GM19372 (cell line): ENCODE measurements around the gene PHC3.

Experiments
- ATAC-seq: cut with Tn5 transposase; IDR thresholded peaks from one replicate; pipeline ENCODE4 v1.9.1; 2021; ENCODE audit warnings: mild to moderate bottlenecking, low read depth, moderate library complexity; ENCODE audit not compliant: unreplicated experiment

PHC3 gene

DNA sequence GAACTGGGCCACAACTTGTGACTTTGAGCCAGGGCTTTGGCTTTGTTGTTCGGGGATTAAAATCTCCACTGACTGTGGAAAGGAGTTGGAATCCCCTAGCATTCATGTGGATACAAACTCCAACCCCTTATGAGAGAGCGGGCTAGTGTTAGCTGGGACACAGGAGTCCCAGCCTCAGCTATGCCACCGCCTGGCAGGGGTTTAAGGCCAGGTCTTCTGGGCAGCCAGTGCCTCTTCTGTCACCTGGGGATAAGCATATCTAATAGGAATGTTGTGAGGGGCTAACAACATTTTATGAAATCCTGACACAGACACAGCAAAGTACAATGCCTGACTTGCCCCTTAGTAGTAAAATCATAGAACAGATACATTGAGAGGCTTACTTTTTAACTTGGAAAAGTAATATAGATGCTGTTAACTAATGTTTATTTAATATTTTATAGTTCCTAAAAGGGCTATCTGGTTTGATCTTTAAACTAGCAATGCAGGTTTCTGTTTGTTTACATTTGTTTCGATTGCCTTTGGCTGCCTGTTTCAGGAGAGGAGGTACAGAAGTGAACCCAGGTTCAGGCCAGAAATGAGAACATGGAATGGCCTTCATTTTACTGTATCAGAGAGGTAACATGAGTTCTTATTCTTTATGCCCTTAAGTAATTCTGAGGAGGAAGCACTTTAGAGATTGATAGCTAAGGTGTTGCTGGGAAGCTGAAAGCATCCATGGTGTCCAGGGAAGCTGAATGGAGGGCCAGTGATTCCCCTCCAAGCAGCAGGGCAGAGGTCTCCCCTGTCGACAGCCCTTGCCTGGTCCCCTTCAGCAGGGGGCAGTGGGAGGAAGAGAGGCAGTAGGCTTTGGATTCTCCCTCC, 135.0 kb downstream of the PHC3 start:
- ATAC-seq = no peak

DNA sequence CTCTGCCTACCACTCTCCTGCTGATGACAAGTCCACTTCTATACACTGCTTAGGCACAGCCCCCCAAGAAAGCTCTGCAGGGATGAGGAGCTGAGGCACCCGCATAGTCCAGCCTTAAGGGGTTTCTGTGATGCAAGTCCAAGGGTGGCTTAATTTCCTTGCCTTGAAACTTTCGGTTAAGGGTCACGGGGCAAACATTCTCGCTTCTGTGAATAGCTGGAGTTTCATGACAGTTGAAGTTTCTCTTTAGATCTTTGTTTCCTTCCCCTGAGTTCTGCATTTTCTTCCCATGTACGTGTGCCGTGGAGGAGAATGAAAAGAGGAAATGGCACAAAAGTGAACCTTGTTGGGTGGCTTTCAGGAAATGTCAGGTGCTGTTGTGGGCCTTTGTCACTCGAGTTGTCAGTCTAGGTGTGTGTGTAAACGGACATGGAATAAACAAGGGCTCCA, 136.7 kb downstream of the PHC3 start:
- peak; percentile 78 for ATAC-seq

DNA sequence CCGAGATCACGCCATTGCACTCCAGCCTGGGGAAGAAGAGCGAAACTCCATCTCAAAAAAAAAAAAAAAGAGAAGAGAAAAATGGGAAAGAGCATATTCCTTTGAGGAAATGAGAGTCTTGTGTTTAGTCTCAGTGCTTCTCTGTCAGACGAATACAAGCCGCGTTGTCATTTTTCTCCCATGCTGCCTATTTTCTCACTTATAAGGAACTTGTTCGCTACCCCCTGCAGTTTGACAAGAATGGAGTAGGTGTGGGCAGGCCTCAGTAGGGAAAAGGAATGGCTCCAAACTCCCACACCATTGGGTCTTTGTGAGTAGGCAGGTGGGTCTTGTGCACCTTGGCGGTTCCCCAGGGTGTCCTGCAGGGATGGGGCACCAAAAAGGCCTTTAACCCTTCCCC, 137.3 kb downstream of the PHC3 start:
- no peak for ATAC-seq

- ATAC-seq = no peak
Measured at GRCh38 chr3:170043506-170043905, 138.0 kb downstream of the PHC3 start.

DNA sequence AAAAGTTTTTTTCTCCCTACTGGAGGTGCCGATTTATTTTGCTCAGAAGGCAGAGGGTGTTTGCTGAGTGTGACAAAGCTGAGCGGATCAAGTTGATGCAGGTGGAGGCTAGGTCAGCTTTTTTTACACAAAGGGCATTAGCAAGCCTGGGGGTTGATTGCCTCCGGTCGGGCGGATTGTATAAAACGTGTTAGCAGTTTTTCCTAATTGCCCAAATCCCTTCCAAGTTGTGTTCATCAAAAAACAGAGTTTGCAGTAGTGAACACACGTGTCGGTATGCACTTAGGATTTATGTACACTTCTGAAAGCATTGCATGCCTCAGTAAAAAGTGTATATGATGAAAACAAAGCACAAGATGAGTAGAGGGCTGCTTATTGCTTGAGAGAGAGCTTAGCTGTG, 141.1 kb downstream of the PHC3 start:
- ATAC-seq = no peak

DNA sequence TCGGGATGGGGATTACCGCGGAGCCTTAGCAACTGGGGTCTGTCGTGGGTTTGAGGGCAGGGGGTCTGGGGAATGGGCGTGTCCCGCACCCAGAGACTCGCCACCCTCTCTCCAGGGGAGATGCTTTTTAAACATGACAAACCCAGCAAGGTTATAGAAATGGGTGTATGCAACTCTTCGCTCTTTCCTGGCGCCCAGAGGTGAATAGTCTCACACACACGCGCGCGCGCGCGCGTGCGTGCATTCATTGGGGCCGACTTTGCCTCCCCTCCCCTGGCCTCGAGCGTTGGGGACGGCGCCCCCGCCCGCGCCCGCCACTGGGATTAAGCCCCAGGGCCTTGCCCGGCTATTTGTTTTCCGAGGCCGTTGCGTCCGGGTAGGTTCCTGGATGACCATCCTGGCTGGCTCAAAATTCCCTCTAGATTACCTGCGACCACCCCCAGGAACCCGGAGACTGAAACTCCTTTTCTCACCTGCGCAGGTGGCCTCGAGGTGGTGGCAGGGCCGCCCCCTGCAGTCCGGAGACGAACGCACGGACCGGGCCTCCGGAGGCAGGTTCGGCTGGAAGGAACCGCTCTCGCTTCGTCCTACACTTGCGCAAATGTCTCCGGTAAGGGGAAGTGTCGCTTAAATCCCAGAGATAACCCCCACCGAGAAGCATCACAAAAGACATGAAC, 143.0 kb downstream of the PHC3 start:
- ATAC-seq = peak; percentile 12
